GM12878 (cell line): ENCODE measurements around the gene COA3. TPM values are rescaled to one million over a fixed set of nuclear protein-coding genes. Genes with fewer than 3 reads are reported as not detected.

ENCODE experiments used
- EZH2 ChIP-seq: IDR thresholded peaks from 2 replicates; pipeline ENCODE4 v1.6.1; 2012; ENCODE audit warnings: low read depth, mild to moderate bottlenecking, control low read depth, inconsistent platforms, low read length, borderline replicate concordance; ENCODE audit not compliant: control insufficient read depth
- polyA plus RNA-seq, 11 experiments: library from polyadenylated mRNA; depleted of rRNA in 4 of 11; unstranded in 6 of 11; stranded (reverse) in 5 of 11; fragments of >200 nt; fragmentation: Nextera tagmentation in 4 of 11; fragmentation: Illumina TruSeq in 1 of 11; extraction: Ambion mirVana in 4 of 11; extraction: Trizol in 1 of 11; gene quantifications; 1 replicate in 1 of 11; 2 replicates in 10 of 11; pipeline versions ENCODE4 v1.2.1 to v1.2.3, GENCODE V29; 2011 to 2016; ENCODE audit warnings: inconsistent platforms in 2 of 11, missing spikeins in 2 of 11, low read depth in 1 of 11
- total RNA-seq, 4 experiments: library from RNA; depleted of rRNA in 3 of 4; stranded (reverse); fragments of >200 nt in 3 of 4; fragmentation: Illumina TruSeq in 1 of 4; extraction: Trizol in 1 of 4; gene quantifications; 2 replicates each; pipeline versions ENCODE4 v1.2.1 to v1.2.3, GENCODE V29; 2013 to 2021
- TF ChIP-seq, protein P1 (sequence below): fragments of 450-650 bp; conservative IDR thresholded peaks from 2 replicates; pipeline ENCODE4 v1.6.1; 2017; ENCODE audit warnings: mild to moderate bottlenecking, moderate library complexity
- TF ChIP-seq, protein P2 (sequence below): fragments of 450-650 bp; IDR thresholded peaks from 2 replicates; pipeline ENCODE4 v1.6.1; 2017; ENCODE audit warnings: mild to moderate bottlenecking, moderate library complexity

COA3 gene
- total and polyA plus RNA-seq, 10 of the 15 experiments (the other 5 are each of a cell fraction or from before 2014, with no cell fraction given) = 45.2 to 161 (median 64.6) TPM

DNA sequence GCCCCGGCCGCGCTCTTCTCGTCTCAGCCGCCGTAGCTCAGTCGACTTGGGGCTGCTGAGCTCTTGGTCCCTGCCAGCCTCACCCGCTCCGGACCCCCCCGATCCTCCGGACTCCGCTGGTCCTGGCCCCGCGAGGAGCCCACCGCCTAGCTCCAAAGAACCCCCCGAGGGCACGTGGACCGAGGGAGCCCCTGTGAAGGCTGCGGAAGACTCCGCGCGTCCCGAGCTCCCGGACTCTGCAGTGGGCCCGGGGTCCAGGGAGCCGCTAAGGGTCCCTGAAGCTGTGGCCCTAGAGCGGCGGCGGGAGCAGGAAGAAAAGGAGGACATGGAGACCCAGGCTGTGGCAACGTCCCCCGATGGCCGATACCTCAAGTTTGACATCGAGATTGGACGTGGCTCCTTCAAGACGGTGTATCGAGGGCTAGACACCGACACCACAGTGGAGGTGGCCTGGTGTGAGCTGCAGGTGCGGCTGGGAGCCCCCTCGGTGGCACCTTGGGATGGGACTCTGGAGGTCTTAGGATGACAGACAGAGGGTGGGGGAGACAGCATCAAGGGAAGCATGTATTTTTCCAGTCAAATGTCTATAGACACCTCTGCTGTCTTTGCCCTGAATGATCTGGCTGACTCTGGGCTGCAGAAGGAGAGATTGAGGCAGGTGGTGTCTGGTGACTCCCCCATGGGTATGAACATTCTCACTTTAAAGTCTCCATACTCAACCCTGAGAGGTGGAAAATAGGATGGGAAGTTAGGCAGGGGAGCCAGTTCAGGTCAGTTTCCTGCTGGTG, 17.5 kb downstream of the COA3 start (continued):
- TF ChIP-seq, protein P1, sequence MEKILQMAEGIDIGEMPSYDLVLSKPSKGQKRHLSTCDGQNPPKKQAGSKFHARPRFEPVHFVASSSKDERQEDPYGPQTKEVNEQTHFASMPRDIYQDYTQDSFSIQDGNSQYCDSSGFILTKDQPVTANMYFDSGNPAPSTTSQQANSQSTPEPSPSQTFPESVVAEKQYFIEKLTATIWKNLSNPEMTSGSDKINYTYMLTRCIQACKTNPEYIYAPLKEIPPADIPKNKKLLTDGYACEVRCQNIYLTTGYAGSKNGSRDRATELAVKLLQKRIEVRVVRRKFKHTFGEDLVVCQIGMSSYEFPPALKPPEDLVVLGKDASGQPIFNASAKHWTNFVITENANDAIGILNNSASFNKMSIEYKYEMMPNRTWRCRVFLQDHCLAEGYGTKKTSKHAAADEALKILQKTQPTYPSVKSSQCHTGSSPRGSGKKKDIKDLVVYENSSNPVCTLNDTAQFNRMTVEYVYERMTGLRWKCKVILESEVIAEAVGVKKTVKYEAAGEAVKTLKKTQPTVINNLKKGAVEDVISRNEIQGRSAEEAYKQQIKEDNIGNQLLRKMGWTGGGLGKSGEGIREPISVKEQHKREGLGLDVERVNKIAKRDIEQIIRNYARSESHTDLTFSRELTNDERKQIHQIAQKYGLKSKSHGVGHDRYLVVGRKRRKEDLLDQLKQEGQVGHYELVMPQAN = no peak
- TF ChIP-seq EZH2 = no peak
- TF ChIP-seq, protein P2, sequence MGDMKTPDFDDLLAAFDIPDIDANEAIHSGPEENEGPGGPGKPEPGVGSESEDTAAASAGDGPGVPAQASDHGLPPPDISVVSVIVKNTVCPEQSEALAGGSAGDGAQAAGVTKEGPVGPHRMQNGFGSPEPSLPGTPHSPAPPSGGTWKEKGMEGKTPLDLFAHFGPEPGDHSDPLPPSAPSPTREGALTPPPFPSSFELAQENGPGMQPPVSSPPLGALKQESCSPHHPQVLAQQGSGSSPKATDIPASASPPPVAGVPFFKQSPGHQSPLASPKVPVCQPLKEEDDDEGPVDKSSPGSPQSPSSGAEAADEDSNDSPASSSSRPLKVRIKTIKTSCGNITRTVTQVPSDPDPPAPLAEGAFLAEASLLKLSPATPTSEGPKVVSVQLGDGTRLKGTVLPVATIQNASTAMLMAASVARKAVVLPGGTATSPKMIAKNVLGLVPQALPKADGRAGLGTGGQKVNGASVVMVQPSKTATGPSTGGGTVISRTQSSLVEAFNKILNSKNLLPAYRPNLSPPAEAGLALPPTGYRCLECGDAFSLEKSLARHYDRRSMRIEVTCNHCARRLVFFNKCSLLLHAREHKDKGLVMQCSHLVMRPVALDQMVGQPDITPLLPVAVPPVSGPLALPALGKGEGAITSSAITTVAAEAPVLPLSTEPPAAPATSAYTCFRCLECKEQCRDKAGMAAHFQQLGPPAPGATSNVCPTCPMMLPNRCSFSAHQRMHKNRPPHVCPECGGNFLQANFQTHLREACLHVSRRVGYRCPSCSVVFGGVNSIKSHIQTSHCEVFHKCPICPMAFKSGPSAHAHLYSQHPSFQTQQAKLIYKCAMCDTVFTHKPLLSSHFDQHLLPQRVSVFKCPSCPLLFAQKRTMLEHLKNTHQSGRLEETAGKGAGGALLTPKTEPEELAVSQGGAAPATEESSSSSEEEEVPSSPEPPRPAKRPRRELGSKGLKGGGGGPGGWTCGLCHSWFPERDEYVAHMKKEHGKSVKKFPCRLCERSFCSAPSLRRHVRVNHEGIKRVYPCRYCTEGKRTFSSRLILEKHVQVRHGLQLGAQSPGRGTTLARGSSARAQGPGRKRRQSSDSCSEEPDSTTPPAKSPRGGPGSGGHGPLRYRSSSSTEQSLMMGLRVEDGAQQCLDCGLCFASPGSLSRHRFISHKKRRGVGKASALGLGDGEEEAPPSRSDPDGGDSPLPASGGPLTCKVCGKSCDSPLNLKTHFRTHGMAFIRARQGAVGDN = no peak
- TF ChIP-seq, all 136 proteins: peak for 0
